Sigmoid colon (tissue), 4 donors: ENCODE results near the gene ACAD11.

Experiments used
- CTCF ChIP-seq, 4 experiments: fragments of 450-650 bp in 3 of 4; fragments of 200-600 bp in 1 of 4; IDR thresholded peaks; one replicate each; pipeline ENCODE4 v1.5.1; 2016 to 2019; ENCODE audit warnings: antibody characterized with exemption in 4 of 4, mild to moderate bottlenecking in 3 of 4, moderate library complexity in 2 of 4
- POLR2A ChIP-seq, 2 donors: fragments of 450-650 bp; IDR thresholded peaks; one replicate each; pipeline ENCODE4 v1.6.1; 2016; ENCODE audit warnings: antibody characterized with exemption in 2 of 2, mild to moderate bottlenecking in 2 of 2, moderate library complexity in 2 of 2
- POLR2AphosphoS5 ChIP-seq, 4 donors: sonication (generic); formaldehyde crosslinking; IDR thresholded peaks; one replicate each; pipeline ENCODE4 v1.6.1; 2017; ENCODE audit warnings: antibody characterized with exemption in 4 of 4

GRCh38 chr3:132535575-132536441, 123.8 kb downstream of the ACAD11 start:
- TF ChIP-seq POLR2A (IDR thresholded peaks at IDR 0.05) (no peak), CTCF (IDR thresholded peaks at IDR 0.05) (peak in 3 of 4 experiments; percentile 52 to 65 (median 64)), POLR2AphosphoS5 (IDR thresholded peaks at IDR 0.05) (no peak)
